Activated T-cell treated with anti-CD3 and anti-CD28 coated beads, Interleukin-2, amount 50 U/mL, for 72 hours (primary cell): ENCODE results near the gene MED8. TPM values are rescaled to one million over a fixed set of nuclear protein-coding genes. Genes with fewer than 3 reads are reported as not detected.

Experiments used
- ATAC-seq, 2 donors: fragments of 150-1000 bp; cut with Tn5 transposase; replicated peaks in 1 of 2; 2 replicates each; pipeline ENCODE4 v1.10.0; 2021; ENCODE audit warnings: moderate library complexity in 2 of 2, mild to moderate bottlenecking in 1 of 2
- DNase-seq, 2 donors: peaks; one replicate each; pipeline ENCODE4 v3.0.0; 2021 to 2022; ENCODE audit warnings: mixed read lengths in 1 of 2
- H3K27ac Mint-ChIP-seq: one replicate; pipeline ENCODE4 v1.8.0; 2022; ENCODE audit warnings: mild to moderate bottlenecking, moderate library complexity, mixed read lengths
- H3K27me3 Mint-ChIP-seq: one replicate; pipeline ENCODE4 v1.8.0; 2022; ENCODE audit warnings: low read depth, mixed read lengths
- H3K36me3 Mint-ChIP-seq, 2 donors: one replicate each; pipeline ENCODE4 v1.8.0; 2022; ENCODE audit warnings: mixed read lengths in 2 of 2, mild to moderate bottlenecking in 1 of 2; ENCODE audit not compliant: insufficient read depth in 2 of 2
- H3K4me1 Mint-ChIP-seq: one replicate; pipeline ENCODE4 v1.8.0; 2022; ENCODE audit warnings: low read depth, mixed read lengths
- H3K4me3 Mint-ChIP-seq, 2 donors: one replicate each; pipeline ENCODE4 v1.8.0; 2022; ENCODE audit warnings: mild to moderate bottlenecking in 2 of 2, mixed read lengths in 2 of 2, moderate library complexity in 2 of 2
- H3K9me3 Mint-ChIP-seq, 2 donors: one replicate each; pipeline ENCODE4 v1.8.0; 2022; ENCODE audit warnings: mixed read lengths in 2 of 2
- total RNA-seq, 2 donors: library from RNA; stranded (reverse); gene quantifications; one replicate each; pipeline ENCODE4 v1.2.3, GENCODE V29; 2022

The MED8 gene
- total RNA-seq, 2 donors from 2014 or later, result 64.2 to 71.1 TPM

DNA sequence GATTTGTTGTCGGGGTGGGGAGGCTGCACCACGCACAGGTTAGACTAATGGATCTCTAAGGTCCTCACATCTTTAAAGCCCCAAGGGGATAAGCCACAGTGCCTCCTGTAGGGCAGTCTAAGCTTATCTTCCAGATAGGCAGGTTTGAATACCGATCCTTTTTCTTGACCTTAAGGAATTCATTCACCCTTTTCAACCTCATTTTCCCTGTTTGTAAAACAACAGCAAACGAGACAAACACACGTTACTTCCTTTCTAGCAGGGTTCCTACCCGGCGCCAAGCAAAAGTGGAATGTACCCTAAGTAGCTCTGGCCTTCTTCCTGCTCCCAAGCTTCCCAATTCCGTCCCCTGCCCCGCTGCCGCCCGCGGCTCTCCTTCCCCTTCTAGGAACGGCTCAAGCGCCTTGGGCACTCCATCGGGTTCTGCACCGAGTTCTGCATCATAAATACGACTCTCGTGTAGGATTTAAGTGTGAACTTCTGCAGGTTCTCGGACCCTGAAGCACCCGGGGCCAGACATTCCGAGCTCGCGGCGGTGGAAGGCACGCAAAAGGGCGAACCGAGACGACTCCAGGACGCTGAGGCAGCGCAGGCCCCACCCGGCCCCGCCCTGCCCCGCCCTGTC is 31.4 kb downstream of the MED8 start:
- Mint-ChIP-seq H3K27me3 (no peaks in the 10 kb centered on the region), H3K4me3 (peak overlapping the region; percentile 83 to 95), H3K36me3 (peaks cover 17 to 26% of the 10 kb centered on the region in 2 donors), H3K9me3 (no peaks in the 10 kb centered on the region), H3K27ac (peak overlapping the region; percentile 88), H3K4me1 (peaks cover 50% of the 10 kb centered on the region)
- peak in 1 of 2 donors; percentile 20 for DNase-seq
- peak; percentile 18 to 23 for ATAC-seq

DNA sequence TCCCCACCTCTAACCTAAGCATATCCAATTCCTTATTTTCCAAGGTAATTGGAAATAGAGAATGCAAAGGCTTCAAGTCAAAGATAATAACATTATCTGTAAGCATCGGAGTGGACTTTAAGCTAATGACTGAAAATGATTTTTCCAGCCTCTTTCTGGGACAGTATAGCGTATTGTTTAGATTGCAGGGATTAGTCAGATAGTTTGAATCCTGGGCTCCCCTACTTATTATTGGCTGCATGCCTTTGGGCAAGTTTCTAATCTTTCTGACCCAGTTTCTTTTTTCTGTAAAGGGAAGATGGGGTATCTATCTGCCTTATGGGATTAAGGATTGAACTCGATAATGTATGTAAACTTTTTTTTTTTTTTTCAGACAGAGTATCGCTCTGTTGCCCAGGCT is 32.3 kb downstream of the MED8 start:
- DNase-seq, result no peak
- H3K27me3 Mint-ChIP-seq, result no peaks in the 10 kb centered on the region
- no peaks in the 10 kb centered on the region for H3K9me3 Mint-ChIP-seq
- H3K27ac Mint-ChIP-seq, result no peak overlapping the region
- no peak for ATAC-seq
- peak overlapping the region in 1 of 2 donors; percentile 95 for H3K4me3 Mint-ChIP-seq
- peaks cover 40% of the 10 kb centered on the region for H3K4me1 Mint-ChIP-seq
- peaks cover 17 to 22% of the 10 kb centered on the region in 2 donors for H3K36me3 Mint-ChIP-seq

DNA sequence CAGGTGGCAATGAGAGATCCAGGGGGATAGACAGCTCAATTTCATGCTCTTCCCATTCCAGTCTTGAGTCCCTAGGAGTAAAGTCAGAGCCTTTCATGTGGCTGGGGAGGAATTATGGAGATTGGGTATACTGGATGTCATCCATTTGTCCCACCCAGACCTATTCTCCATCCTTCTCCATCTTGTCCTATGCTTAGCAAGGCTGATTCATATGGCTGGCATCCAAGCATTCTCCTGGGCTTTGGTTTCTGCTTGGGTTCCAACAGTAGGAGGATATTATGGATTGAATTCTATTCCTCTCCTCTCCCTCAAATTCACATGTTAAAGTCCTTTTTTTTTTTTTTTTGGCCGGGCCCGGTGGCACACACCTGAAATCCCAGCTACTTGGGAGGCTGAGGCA is 34.7 kb downstream of the MED8 start:
- no peaks in the 10 kb centered on the region for H3K9me3 Mint-ChIP-seq
- ATAC-seq (no peak), DNase-seq (no peak)
- no peak overlapping the region for H3K27ac Mint-ChIP-seq
- H3K36me3 Mint-ChIP-seq, result peaks cover 4 to 7% of the 10 kb centered on the region in 2 donors
- no peaks in the 10 kb centered on the region for H3K27me3 Mint-ChIP-seq
- peaks cover 17% of the 10 kb centered on the region for H3K4me1 Mint-ChIP-seq
- no peak overlapping the region for H3K4me3 Mint-ChIP-seq

DNA sequence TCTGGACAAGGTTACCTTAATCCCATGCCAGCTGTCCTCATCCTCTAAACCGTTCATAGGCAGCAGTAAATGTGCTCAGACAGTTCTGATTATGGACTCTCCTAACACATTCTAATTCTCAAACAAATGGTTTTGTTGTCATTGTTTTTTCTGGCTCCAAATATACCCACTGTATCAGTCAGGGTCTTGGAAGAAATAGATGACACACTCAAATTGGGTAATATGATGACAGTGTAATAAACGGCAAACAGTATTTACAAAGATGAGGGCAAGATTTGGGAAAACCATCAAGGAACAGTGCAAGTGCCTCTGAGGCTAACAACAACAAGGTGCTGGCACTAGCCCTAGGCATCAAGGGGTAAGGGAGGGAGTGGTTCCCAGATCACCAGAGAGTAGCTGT is 35.1 kb downstream of the MED8 start:
- Mint-ChIP-seq H3K36me3 (peaks cover 2 to 3% of the 10 kb centered on the region in 2 donors), H3K4me1 (peaks cover 14% of the 10 kb centered on the region), H3K27me3 (no peaks in the 10 kb centered on the region), H3K9me3 (no peaks in the 10 kb centered on the region), H3K4me3 (no peak overlapping the region), H3K27ac (no peak overlapping the region)
- ATAC-seq, result no peak
- no peak for DNase-seq

DNA sequence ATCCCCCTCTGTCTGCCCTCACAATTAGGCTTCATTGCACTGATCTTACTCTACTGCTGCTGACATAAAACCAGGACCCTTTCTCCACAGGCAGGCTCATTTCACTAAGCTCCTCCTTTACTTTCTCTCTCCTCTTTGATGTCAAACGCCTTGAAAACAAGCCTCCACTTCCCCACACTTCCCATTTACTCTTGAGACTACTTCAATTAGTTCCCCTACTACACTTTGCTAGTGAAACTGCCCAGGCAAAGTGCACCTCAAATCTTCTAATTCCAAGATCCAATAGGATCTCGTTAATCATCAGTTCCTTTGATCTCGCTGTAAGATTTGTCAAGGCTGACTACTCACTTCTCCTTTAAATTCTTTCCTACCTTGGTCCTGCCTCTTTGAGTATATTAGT is 36.7 kb downstream of the MED8 start:
- H3K27ac Mint-ChIP-seq, result no peak overlapping the region
- H3K36me3 Mint-ChIP-seq, result peaks cover 0 to 3% of the 10 kb centered on the region in 2 donors
- no peaks in the 10 kb centered on the region for H3K27me3 Mint-ChIP-seq
- no peak overlapping the region for H3K4me3 Mint-ChIP-seq
- no peaks in the 10 kb centered on the region for H3K9me3 Mint-ChIP-seq
- DNase-seq (no peak), ATAC-seq (no peak)
- peaks cover 9% of the 10 kb centered on the region for H3K4me1 Mint-ChIP-seq

DNA sequence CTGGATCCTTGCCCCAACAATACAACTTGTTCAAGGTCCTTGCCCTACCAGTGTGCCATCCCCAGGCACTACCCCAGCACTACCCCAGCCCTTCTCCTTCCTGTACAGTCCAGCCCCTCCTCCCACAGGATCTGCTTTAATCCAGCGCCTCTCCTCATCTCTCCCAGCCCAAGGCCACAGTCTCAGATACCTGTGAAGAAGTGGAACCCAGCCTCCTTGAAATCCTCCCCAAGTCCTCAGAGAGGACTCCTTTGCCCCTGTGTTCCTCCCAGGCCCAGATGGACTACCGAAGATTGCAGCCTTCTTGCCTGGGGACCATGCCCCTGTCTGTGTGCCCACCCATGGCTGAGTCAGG is 37.3 kb downstream of the MED8 start:
- no peak for ATAC-seq
- no peaks in the 10 kb centered on the region for H3K9me3 Mint-ChIP-seq
- peaks cover 0 to 3% of the 10 kb centered on the region in 2 donors for H3K36me3 Mint-ChIP-seq
- H3K4me3 Mint-ChIP-seq, result no peak overlapping the region
- H3K27ac Mint-ChIP-seq, result no peak overlapping the region
- H3K4me1 Mint-ChIP-seq, result peaks cover 5% of the 10 kb centered on the region
- no peaks in the 10 kb centered on the region for H3K27me3 Mint-ChIP-seq
- DNase-seq, result no peak

DNA sequence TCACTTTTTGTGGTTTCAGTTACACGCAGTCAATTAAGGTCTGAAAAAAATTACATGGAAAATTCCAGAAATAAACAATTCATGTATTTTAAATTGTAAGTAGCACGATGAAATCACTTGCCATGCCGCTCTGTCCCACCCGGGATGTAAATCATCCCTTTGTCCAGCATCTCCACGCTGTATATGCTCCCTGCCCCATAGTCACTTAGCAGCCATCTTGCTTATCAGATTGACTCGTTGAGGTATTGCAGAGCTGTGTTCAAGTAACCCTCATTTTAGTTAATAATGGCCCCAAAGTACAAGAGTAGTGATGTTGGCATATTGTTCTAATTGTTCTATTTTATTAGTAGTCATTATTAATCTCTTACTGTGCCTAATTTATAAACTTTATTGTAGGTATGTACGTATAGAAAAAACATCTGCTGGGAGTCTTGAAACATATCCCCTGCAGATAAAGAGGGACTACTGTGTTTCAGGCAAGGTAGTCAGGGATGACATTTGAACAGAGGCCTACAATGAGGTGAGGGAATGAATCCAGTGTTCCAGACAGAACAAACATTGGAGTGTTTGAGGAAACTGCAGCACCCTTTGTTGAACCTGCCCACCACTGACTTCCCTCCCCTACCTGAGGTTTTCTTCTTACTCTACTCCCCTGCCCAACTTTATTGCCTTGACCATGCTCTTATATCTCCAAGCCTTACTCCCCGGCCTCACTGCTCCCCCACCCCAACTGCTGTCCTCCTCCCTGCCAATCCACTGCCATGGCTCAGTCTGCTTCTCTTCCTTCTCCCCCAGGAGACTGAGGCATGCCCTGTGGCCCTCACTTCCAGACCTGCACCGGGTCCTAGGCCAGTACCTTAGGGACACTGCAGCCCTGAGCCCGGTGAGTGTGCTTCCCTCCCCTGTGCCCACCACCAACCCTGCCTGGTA is 37.9 kb downstream of the MED8 start:
- H3K4me3 Mint-ChIP-seq, result no peak overlapping the region
- DNase-seq, result no peak
- no peaks in the 10 kb centered on the region for H3K9me3 Mint-ChIP-seq
- no peak overlapping the region for H3K27ac Mint-ChIP-seq
- peaks cover 5% of the 10 kb centered on the region for H3K4me1 Mint-ChIP-seq
- no peaks in the 10 kb centered on the region for H3K27me3 Mint-ChIP-seq
- peaks cover 0 to 3% of the 10 kb centered on the region in 2 donors for H3K36me3 Mint-ChIP-seq
- no peak for ATAC-seq

DNA sequence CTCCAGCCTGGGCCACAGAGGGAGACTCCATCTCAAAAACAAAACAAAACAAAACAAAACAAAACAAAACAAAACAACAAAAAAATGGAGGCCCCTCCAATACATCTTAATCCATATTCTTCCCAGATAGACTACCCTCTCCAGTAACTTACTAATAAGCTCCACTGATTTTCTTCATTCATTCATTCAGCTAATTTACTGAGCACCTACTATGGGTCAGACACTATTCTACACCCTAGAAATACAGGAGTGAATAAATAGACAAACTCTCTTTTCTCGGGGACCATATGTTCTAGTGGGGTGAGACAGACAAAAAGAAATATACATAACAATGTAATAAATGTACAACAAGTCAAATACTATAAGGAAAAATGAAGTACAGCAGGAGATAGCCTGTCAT is 38.6 kb downstream of the MED8 start:
- Mint-ChIP-seq H3K4me3 (no peak overlapping the region), H3K36me3 (no peaks in the 10 kb centered on the region), H3K27me3 (no peaks in the 10 kb centered on the region), H3K4me1 (peaks cover 5% of the 10 kb centered on the region), H3K9me3 (no peaks in the 10 kb centered on the region), H3K27ac (peak overlapping the region; percentile 11)
- DNase-seq, result no peak
- ATAC-seq, result no peak

DNA sequence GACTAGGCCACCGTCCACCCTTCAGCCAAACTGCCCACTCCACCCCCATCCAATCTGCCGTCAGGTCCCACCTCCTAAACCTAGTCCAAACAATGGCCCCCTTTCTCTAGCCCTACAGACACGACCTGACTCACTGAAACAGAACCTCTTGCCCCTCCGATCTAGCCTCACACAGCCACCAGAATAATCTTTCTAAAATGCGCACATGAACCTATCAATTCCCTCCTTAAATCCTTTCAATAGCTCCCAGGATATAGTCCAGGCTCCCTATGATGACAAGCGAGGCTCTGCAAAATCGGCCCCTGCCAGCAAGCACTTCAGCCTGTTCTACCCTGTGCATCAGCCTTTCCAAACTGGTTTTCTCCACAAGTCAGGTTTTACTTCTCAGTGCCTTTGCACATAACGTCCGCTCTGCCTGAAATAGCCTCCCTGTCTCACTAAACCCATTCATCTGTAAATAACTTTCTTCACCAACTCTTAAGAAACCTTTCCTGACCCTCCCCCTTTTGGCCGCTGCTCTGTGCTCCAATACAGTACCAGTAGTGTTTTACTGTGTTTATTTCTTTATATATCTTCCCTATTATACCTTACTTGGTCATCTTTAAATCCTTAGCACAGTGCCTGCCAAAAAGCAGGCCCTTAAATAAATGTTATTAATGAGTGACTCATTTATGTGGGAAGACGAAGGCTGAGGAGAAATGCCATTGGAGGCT is 39.9 kb downstream of the MED8 start:
- H3K4me3 Mint-ChIP-seq, result peak overlapping the region; percentile 1 to 76

DNA sequence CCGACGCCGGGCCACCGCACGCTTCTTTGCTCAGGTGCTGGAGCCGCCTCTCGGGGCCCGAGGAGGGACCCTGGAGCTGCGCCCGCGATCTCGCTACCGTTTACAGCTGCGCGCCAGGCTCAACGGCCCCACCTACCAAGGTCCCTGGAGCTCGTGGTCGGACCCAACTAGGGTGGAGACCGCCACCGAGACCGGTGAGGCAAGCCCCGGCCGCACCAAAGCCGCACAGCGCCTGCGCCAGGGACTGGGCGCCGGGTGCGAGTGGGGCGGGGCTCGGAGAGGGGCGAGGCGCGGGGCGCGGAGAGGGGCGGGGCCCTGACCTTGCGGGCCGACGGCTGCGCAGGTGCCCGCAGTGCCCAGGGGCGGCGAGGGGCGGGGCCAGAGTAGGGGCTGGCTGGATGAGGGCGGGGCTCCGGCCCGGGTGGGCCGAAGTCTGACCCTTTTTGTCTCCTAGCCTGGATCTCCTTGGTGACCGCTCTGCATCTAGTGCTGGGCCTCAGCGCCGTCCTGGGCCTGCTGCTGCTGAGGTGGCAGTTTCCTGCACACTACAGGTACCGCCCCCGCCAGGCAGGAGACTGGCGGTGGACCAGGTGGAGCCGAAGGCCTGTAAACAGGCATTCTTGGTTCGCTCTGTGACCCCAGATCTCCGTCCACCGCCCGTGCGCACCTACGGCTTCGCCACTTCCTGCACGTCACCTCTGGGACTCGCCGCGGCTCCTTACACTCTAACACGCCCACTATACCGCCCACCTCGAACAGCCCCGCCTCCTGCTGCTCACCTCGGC is 40.6 kb downstream of the MED8 start:
- peaks cover 5% of the 10 kb centered on the region for H3K4me1 Mint-ChIP-seq
- ATAC-seq, result peak; percentile 81 to 88
- DNase-seq, result peak; percentile 50 to 76
- peak overlapping the region; percentile 1 to 76 for H3K4me3 Mint-ChIP-seq
- H3K9me3 Mint-ChIP-seq, result no peaks in the 10 kb centered on the region
- no peaks in the 10 kb centered on the region for H3K27me3 Mint-ChIP-seq
- H3K36me3 Mint-ChIP-seq, result no peaks in the 10 kb centered on the region
- H3K27ac Mint-ChIP-seq, result peak overlapping the region; percentile 1

More for the DNA sequence above, 39.9 kb downstream of the MED8 start:
- Mint-ChIP-seq H3K27ac (peak overlapping the region; percentile 1), H3K9me3 (no peaks in the 10 kb centered on the region), H3K27me3 (no peaks in the 10 kb centered on the region), H3K4me1 (peaks cover 5% of the 10 kb centered on the region), H3K36me3 (no peaks in the 10 kb centered on the region)
- no peak for ATAC-seq
- DNase-seq, result no peak

DNA sequence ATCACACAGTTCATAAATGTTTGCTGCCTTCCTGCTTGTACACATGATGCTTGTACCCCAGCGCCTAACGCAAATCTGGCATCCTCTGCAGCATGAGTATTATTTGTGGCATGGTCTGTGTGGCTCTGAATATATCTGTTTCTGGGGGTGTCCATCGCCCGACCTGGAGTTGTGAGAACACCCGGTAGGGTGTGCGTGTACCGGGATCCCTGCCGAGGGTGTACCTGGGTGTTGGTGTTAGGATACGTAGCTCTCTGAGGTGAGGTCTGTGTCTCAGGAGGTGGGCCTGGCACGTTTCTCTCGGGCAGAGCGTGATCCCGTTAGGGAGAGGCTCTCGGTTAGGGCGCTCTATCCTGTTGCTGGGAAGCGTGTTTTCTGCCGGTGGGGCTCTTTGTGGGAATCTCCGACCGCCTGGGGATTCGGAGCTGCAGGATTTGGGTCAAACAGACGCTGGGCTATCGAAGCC is 41.2 kb downstream of the MED8 start:
- Mint-ChIP-seq H3K27me3 (no peaks in the 10 kb centered on the region), H3K9me3 (no peaks in the 10 kb centered on the region), H3K4me3 (peak overlapping the region in 1 of 2 donors; percentile 38), H3K27ac (no peak overlapping the region), H3K36me3 (no peaks in the 10 kb centered on the region), H3K4me1 (peaks cover 5% of the 10 kb centered on the region)
- no peak for DNase-seq
- no peak for ATAC-seq

DNA sequence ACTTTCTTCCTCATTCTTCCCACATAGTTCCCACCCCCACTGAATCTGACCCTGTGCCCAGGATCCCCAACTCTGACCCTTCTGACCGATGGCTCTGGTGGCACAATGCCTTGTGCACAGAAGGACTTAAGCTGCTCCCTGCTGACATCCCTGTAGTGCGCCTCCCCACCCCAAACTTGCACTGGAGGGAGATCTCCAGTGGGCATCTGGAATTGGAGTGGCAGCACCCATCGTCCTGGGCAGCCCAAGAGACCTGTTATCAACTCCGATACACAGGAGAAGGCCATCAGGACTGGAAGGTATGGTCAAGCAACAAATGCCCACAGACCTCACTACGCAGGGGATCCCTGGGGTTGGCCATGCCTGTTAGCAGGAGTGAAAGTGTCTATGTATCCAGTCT is 43.0 kb downstream of the MED8 start:
- DNase-seq (no peak), ATAC-seq (no peak)
- no peaks in the 10 kb centered on the region for H3K9me3 Mint-ChIP-seq
- H3K27me3 Mint-ChIP-seq, result no peaks in the 10 kb centered on the region
- H3K36me3 Mint-ChIP-seq, result no peaks in the 10 kb centered on the region
- H3K27ac Mint-ChIP-seq, result no peak overlapping the region
- H3K4me3 Mint-ChIP-seq, result no peak overlapping the region
- H3K4me1 Mint-ChIP-seq, result peaks cover 5% of the 10 kb centered on the region
